Ovary (tissue), 3 donors: Measurements from ENCODE around the gene JAM2.

Source experiments
- EP300 ChIP-seq: sonication (generic); formaldehyde crosslinking; IDR thresholded peaks from one replicate; pipeline ENCODE4 v1.6.1; 2017; ENCODE audit warnings: antibody characterized with exemption
- POLR2A ChIP-seq: fragments of 450-650 bp; IDR thresholded peaks from one replicate; pipeline ENCODE4 v1.6.1; 2017; ENCODE audit warnings: antibody characterized with exemption, mild to moderate bottlenecking, moderate library complexity
- TF ChIP-seq, protein P1 (sequence below), 3 donors: fragments of 450-650 bp in 2 of 3; fragments of 200-600 bp in 1 of 3; IDR thresholded peaks; one replicate each; pipeline versions ENCODE4 v1.5.1 to v1.8.0; 2016 to 2022; ENCODE audit warnings: antibody characterized with exemption in 3 of 3, mild to moderate bottlenecking in 1 of 3
- donor health status: DM: no; HTN: no; CAD: no.

- TF ChIP-seq EP300 (no peak), POLR2A (no peak)
- TF ChIP-seq, protein P1, sequence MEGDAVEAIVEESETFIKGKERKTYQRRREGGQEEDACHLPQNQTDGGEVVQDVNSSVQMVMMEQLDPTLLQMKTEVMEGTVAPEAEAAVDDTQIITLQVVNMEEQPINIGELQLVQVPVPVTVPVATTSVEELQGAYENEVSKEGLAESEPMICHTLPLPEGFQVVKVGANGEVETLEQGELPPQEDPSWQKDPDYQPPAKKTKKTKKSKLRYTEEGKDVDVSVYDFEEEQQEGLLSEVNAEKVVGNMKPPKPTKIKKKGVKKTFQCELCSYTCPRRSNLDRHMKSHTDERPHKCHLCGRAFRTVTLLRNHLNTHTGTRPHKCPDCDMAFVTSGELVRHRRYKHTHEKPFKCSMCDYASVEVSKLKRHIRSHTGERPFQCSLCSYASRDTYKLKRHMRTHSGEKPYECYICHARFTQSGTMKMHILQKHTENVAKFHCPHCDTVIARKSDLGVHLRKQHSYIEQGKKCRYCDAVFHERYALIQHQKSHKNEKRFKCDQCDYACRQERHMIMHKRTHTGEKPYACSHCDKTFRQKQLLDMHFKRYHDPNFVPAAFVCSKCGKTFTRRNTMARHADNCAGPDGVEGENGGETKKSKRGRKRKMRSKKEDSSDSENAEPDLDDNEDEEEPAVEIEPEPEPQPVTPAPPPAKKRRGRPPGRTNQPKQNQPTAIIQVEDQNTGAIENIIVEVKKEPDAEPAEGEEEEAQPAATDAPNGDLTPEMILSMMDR (IDR thresholded peaks at IDR 0.05), result no peak
Observed at GRCh38 chr21:25722631-25723030, 83.6 kb downstream of the JAM2 start.
